NOMO-1 treated with DMSO at 0.1 percent for 48 hours (cell line): ENCODE results near the gene INTS11.
"Not testable (repeated sequence)": the region's sequence is repeated elsewhere in the genome, so short reads cannot be mapped to it uniquely, and the experiment has no call there.

Source experiments
- DNase-seq: peaks from one replicate; lab custom pipeline; 2025; ENCODE audit not compliant: unreplicated experiment; lab: John Stamatoyannopoulos, UW

INTS11 gene

GRCh38 chr1:1324524-1325287 lies at the start of gene INTS11, which contains the start of gene CPTP:
INTS11 (minus strand) TSS chr1:1324660; CDS start chr1:1324608, 52 bp downstream.
CPTP (plus strand) TSS chr1:1324802; CDS start chr1:1326911, 2,109 bp downstream.
- DNase-seq: peak; percentile 84

GRCh38 chr1:1373815-1374588 lies 49.5 kb upstream of the INTS11 start:
- no peak for DNase-seq

- DNase-seq: no peak
These were observed 48.8 kb upstream of the INTS11 start for GRCh38 chr1:1373051-1373814.

GRCh38 chr1:1371746-1372711 lies 47.6 kb upstream of the INTS11 start:
- peak; percentile 55 for DNase-seq

- peak; percentile 88 for DNase-seq
These were observed 46.9 kb upstream of the INTS11 start for GRCh38 chr1:1371364-1371745.

GRCh38 chr1:1370771-1371300 lies 46.4 kb upstream of the INTS11 start:
- no peak for DNase-seq

GRCh38 chr1:1370094-1370493 lies 45.6 kb upstream of the INTS11 start:
- not testable (repeated sequence) for DNase-seq

- no peak for DNase-seq
These were observed 42.9 kb upstream of the INTS11 start for GRCh38 chr1:1367315-1367714.

GRCh38 chr1:1366699-1367066 lies 42.2 kb upstream of the INTS11 start:
- DNase-seq: no peak

GRCh38 chr1:1365875-1366698 lies 41.6 kb upstream of the INTS11 start:
- no peak for DNase-seq

- DNase-seq: no peak
These were observed 39.8 kb upstream of the INTS11 start for GRCh38 chr1:1364266-1364665.

GRCh38 chr1:1361982-1362423 lies 37.5 kb upstream of the INTS11 start:
- no peak for DNase-seq

- DNase-seq: no peak
These were observed 36.9 kb upstream of the INTS11 start for GRCh38 chr1:1361233-1361981.

- DNase-seq: no peak
These were observed 36.2 kb upstream of the INTS11 start for GRCh38 chr1:1360506-1361169.

GRCh38 chr1:1359664-1360468 lies 35.4 kb upstream of the INTS11 start:
- DNase-seq: no peak

GRCh38 chr1:1359308-1359663 lies 34.8 kb upstream of the INTS11 start:
- DNase-seq: no peak
